ENCODE measurements around the gene SWAP70.

The SWAP70 gene

DNA sequence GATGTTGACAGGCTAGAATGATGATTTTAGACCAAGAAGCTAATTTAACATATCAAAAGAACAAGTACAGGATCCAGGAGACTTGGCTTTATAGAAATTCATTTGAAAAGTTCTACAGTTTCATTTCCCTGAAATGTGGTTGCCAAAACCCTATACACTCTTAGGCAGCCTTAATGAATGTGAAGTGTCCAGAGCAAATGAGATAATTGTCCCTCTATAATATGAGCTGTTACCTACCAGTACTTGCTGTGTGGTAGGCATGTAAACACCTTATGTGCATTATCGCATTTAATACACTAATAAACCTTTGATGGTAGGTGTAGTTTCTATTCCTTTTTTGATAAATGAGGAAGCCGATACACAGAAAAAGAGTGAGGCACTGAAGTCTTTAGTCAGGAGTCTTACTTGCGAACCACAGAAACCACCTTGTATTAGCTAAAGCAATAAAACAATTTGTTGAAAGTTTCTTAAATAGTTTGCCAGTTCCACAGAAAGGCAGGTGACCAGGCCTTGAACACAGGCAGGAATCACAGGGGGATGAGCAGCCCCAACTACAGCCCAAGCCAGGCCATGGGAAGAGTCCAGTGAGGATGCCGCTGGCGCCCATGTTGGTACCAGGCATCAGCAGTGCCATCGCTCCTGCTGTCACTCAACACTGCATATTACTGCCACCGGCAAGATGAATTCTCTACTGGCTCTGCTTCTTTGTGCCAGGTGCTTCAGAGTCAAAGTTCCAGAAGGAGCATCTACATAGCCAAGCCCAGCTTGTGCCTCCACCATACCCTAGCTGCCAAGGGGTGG, 81.7 kb downstream of the SWAP70 start:
- in situ Hi-C loops (cut with HindIII; ENCODE audit: low sequenced_read_pairs), result loop anchor here (5.0 kb wide), 1 partner anchor 557 kb away; no protein-coding TSS in a partner anchor

- in situ Hi-C loops (cut with HindIII; ENCODE audit: low sequenced_read_pairs), result loop anchor here (5.0 kb wide), 1 partner anchor 555 kb away; no protein-coding TSS in a partner anchor
Measured at GRCh38 chr11:9747229-9747628, 83.4 kb downstream of the SWAP70 start.

DNA sequence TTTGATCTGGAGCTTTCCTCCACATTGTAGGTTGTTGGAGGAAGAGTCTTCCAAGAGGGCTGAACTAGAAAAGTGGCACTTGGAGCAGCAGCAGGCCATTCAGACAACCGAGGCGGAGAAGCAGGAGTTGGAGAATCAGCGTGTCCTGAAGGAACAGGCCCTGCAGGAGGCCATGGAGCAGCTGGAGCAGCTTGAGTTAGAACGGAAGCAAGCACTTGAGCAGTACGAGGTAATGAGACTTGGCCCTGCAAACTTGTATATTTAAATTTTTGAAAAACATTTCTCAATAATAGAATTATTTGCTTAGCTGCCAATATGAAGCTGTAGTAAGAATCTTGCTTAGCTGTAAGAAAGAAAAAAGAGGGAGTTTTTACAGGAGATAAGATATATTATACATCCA, 84.0 kb downstream of the SWAP70 start:
- in situ Hi-C loops (cut with HindIII; ENCODE audit: low sequenced_read_pairs), result loop anchor here (5.0 kb wide), 1 partner anchor 554 kb away; no protein-coding TSS in a partner anchor

DNA sequence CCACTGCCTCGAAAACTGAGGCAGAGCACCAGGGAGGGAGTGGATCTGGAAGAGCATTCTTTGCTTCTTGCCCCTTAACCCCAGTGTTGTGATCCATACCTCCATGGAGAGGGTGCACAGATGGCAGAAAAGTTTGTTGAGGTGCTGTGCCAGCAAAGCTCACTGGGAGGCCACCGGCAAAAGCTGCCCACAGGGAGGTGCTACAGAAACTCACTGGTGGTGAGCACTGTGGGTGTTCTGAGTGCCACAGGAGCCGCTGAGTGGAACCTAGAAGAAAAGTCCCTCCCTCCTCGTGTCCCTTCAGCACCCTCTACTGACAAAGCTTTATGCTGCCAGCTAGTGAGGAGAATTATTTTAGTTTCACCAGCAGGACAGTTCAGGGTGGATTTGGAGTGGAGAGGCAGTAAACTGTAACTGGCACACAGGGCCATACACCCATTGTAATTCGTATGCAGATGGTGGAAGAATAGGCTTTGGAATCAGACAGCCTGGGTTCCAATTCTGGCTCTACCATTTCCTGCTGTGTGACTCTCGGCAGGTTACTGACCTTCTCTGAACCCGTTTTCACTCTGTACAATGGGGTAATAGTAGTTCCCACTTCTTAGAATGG, 84.6 kb downstream of the SWAP70 start:
- in situ Hi-C loops (cut with HindIII; ENCODE audit: low sequenced_read_pairs), result loop anchor here (5.0 kb wide), 1 partner anchor 554 kb away; no protein-coding TSS in a partner anchor

DNA sequence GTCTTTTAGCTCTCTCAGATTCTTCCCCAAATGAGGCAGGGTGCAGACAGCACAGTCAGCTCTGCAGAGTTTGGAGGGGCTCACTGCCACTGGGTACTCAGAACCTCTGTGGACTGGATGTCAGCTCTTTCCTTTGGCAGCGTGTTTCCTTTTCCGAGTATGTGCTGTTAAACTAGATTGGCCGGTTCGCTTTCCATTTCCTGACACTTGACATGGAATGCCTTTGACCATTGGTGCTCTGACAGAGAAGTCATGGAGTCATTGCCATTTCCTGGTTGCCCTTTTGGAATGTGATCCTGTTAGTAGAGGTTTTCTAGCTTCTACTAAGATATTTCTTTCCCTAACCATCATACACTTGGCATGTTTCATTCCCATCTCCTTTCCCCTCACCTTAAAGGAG, 86.7 kb downstream of the SWAP70 start:
- in situ Hi-C loops (cut with HindIII; ENCODE audit: low sequenced_read_pairs), result loop anchor here (10.0 kb wide), 1 partner anchor 136 kb away; no protein-coding TSS in a partner anchor

GRCh38 chr11:9752091-9752490, 88.2 kb downstream of the SWAP70 start:
- in situ Hi-C loops (cut with HindIII; ENCODE audit: low sequenced_read_pairs), result loop anchor here (10.0 kb wide), 1 partner anchor 137 kb away; no protein-coding TSS in a partner anchor

DNA sequence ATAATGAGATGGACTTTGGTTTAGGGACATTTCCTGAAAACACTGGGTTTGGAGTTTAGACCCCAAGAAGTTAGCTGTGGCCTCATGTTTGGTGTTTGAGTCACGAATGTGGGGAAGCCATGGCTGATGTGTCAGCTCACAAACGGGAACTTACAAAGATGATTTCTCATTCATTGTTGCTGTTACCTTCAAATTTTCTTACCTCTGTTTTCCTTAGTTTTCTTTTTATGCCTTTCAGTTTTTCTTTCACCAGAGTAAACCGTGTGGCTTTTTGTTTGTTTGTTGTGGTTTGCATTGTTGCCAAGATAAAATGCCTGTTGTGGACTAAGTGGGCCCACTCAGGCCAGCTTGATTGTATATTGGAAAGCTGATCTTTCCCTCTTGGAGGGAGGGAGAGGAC, 89.1 kb downstream of the SWAP70 start:
- in situ Hi-C loops (cut with HindIII; ENCODE audit: low sequenced_read_pairs), result loop anchor here (10.0 kb wide), 1 partner anchor 138 kb away; no protein-coding TSS in a partner anchor

DNA sequence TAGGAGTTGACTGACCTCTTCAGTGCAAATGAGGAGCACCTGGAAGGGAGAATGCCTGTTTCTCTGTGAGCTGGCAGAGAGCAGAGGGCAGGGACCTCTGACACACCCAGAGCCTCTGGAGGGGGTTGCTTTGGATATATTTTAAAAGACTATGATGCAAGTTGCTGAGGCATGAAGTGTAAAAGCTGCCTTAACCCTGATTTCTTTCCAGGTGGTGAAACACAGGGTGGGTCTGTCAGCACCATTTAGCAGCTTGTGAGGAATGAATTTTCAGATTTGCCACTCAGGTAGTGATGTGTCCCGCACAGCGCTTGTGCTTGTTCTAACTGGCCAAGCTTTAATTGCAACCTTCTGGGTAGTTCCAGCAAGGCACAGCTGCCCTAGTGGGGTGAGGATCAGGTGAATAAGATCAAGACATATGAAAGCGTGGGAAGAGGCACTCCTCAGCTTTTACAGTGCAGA, 90.2 kb downstream of the SWAP70 start:
- in situ Hi-C loops (cut with HindIII; ENCODE audit: low sequenced_read_pairs), result loop anchor here (10.0 kb wide), 1 partner anchor 139 kb away; no protein-coding TSS in a partner anchor

DNA sequence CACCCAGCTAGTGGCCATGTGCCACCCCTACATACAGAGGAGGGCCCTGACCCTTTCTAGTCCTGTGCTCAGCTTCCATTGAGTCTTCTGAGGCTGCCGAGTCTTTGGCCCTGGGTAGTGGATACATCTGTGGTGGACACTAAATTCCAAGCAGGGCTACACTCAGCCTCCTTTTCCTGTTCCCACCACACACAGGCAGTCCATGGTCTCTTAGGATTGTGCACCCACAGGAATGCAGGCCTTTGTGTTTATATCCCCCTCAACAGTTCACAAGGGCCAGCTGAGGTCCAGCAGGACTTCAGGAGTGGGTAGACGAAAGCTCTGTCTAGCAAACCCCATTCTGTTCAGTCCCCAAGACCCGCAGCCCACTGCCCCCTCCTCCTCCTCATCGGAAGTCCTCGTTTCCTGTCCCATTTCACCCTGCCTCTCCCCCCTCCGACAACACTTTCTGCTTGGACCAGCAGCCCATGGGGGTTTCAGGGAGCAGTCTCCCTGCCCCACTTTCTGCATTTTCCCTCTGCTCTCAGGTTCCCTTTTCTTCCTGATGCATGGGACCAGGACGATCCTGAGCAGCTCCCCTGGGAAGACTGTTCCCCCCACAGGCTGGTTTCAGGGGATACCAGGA, 91.8 kb downstream of the SWAP70 start:
- in situ Hi-C loops (cut with HindIII; ENCODE audit: low sequenced_read_pairs), result loop anchor here (10.0 kb wide), 1 partner anchor 141 kb away; no protein-coding TSS in a partner anchor

GRCh38 chr11:9756461-9756860, 92.6 kb downstream of the SWAP70 start:
- in situ Hi-C loops (cut with HindIII; ENCODE audit: low sequenced_read_pairs), result loop anchor here (10.0 kb wide), 1 partner anchor 142 kb away; no protein-coding TSS in a partner anchor

GRCh38 chr11:9756878-9757277, 93.0 kb downstream of the SWAP70 start:
- in situ Hi-C loops (cut with HindIII; ENCODE audit: low sequenced_read_pairs), result loop anchor here (10.0 kb wide), 1 partner anchor 142 kb away; no protein-coding TSS in a partner anchor

DNA sequence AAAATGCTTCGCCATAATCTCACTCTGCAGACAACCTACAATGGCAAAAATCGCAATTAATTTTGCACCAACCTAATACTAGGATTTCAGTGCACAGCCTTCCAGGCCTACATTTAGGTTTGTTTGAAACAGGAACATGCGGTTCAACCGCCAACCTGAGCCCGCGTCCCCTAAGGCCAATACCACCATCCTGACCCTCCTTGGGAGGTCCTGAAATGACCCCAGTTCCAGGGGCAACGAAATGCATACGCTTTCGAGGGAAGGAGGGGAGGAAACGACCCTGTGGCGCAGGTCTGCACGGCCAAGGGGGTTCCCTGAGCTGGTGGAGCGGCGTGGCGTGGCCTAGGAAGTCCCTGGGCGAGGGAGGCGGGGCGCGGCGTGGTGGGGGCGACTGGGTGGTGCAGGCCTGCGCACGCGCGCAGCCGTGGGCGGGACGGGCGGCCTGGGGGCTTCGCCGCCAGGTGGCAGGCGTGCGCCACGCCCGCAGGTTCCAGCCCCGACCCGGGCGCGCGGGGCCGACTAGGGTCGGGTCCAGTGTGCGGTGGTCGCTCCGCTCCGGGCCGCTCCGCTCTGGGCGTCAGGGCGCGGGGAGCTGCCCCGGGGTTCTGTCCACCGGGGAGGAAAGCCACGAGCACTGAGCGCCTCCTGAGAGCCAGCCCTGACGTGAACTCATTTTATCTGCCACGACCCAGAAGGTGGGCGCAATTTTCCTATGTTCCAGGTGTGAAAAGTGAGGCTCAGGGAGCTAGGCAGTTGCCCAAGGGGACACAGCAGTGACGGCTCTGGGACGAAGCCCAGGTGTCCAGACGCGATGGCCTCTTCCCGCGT, 94.1 kb downstream of the SWAP70 start:
- in situ Hi-C loops (cut with HindIII; ENCODE audit: low sequenced_read_pairs), result loop anchor here (10.0 kb wide), 1 partner anchor 143 kb away; no protein-coding TSS in a partner anchor

DNA sequence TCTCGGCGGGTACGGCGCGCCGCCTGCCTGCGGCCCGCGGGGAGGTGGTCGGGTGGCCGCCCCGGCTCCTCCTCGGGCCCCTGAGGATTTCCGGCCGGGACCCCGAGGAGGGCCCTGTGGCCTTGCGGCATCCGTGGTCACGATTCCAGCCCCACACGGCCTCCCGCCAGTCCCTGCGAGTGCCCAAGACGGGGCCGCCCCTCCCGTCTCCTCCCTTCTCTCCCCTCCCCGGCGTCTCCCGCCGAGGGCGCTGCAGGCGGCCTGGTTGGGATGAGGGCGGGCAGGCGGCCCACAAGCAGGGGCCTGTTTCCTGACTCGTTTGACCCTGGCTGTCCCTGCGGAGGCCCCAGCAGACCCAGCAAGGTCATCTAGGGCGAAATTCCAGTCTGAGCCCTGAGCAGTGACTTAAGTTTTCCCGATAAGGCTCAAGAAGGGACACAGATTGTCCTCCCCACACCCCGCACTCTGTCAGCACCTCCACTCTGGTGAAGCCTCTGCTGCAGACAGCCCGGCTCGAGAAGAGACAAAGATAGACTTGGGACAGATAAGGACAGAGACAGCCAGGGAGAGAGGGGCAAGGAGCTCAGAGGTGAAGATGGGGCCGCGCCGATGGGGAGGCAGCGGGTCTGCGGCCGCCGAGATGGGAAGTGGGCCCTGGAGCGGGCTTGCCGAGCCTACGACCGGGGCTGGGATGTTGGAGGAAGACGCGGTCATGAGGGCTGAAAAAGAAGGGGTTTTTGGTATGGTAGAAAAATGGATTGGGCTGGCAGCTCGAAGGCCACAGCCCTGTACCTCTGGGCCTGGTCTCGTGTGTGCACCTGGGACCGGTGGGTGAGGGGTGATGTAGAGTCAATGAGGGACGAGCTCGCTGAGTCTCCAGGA, 95.0 kb downstream of the SWAP70 start:
- in situ Hi-C loops (cut with HindIII; ENCODE audit: low sequenced_read_pairs), result loop anchor here (10.0 kb wide), 1 partner anchor 144 kb away; no protein-coding TSS in a partner anchor

- in situ Hi-C loops (cut with HindIII; ENCODE audit: low sequenced_read_pairs), result loop anchor here (10.0 kb wide), 1 partner anchor 145 kb away; no protein-coding TSS in a partner anchor
Measured at GRCh38 chr11:9759519-9760192, 95.8 kb downstream of the SWAP70 start.

DNA sequence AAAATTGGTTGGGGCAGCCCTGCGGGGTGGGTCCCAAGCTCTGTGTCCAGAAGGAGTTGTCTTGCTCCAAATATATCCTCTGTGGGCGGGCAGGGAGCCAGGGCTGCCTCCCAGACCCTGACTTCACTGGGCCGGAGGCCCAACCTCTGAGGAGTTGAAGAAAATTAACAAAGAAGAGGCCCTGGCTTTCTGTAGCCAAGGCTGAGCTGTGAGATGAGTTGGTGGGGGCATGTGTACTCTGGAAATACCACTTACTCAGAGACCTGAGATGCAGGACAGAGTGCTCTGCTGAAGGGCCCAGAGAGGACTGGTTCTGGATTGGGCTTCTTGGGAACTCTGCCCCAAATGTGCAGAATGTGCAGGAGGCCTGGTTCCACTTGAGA, 96.3 kb downstream of the SWAP70 start:
- in situ Hi-C loops (cut with HindIII; ENCODE audit: low sequenced_read_pairs), result no loop called here

GRCh38 chr11:9761441-9761945, 97.6 kb downstream of the SWAP70 start:
- in situ Hi-C loops (cut with HindIII; ENCODE audit: low sequenced_read_pairs), result no loop called here

DNA sequence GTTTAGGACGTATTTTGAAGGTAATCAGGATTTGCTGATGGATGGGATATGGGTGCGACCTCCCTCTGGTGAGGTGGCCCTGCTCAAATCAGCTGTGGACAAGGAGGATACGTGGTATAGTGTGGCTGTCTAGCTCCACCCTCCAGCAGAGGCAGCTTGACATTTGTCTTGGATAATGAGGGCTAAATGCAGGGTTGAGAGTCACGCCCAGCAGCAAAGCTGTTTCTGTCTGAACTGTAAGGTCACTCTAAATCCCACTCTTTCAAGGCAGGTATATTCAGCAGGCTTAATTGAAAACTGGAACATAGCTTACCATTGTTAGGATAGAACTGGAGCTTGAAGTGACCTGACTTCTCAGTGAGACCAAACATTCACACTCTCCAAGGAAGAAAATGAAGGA, 98.7 kb downstream of the SWAP70 start:
- in situ Hi-C loops (cut with HindIII; ENCODE audit: low sequenced_read_pairs), result no loop called here

DNA sequence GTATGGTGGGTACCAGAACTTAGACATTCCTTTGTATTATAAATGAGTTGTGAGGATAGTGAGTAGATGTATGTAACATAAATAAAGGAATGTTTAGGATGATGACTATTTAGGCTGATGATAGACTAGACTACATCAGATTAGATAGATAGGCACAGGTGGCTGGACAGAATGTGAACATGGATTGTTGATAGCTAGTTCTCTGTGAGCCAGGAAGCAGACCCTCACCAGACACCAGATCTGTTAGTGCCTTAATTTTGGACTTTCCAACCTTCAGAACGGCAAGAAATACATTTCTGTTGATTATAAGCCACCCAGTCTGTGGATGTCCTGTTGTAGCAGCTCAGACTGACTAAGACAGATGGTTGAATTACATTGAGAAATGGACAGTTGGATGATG, 99.4 kb downstream of the SWAP70 start:
- in situ Hi-C loops (cut with HindIII; ENCODE audit: low sequenced_read_pairs), result no loop called here
